Type B pancreatic cell (in vitro differentiated cells): ENCODE measurements around the gene ALDH4A1. TPM values are rescaled to one million over a fixed set of nuclear protein-coding genes. Genes with fewer than 3 reads are reported as not detected.

Source experiments
- DNase-seq: peaks from one replicate; pipeline ENCODE4 v3.0.0; 2021; ENCODE audit warnings: mixed read lengths; ENCODE audit not compliant: unreplicated experiment; ENCODE audit errors: extremely low spot score
- H3K27ac Mint-ChIP-seq: 2 replicates; pipeline ENCODE4 v1.8.0; 2021; ENCODE audit warnings: mild to moderate bottlenecking, mixed read lengths
- H3K27me3 Mint-ChIP-seq: 2 replicates; pipeline ENCODE4 v1.8.0; 2021; ENCODE audit warnings: mixed read lengths
- H3K36me3 Mint-ChIP-seq: 2 replicates; pipeline ENCODE4 v1.8.0; 2021; ENCODE audit warnings: mixed read lengths
- H3K4me1 Mint-ChIP-seq: one replicate; pipeline ENCODE4 v1.8.0; 2021; ENCODE audit warnings: mixed read lengths; ENCODE audit not compliant: unreplicated experiment
- H3K4me3 Mint-ChIP-seq: 2 replicates; pipeline ENCODE4 v1.8.0; 2021; ENCODE audit warnings: mild to moderate bottlenecking, mixed read lengths
- H3K9me3 Mint-ChIP-seq: 2 replicates; pipeline ENCODE4 v1.8.0; 2021; ENCODE audit warnings: mixed read lengths
- total RNA-seq: library from RNA; stranded (reverse); gene quantifications from 2 replicates; pipeline ENCODE4 v1.2.1, GENCODE V29; 2021; ENCODE audit warnings: low replicate concordance
- TF ChIP-seq, protein P1 (sequence below): fragments of 200-600 bp; sonication (generic); conservative IDR thresholded peaks from 2 replicates; pipeline ENCODE4 v1.5.0; 2021; ENCODE audit warnings: antibody characterized with exemption, mild to moderate bottlenecking

Gene ALDH4A1
- total RNA-seq, 1 donor from 2014 or later = 26.7 TPM

- no peaks in the 10 kb centered on the region for H3K36me3 Mint-ChIP-seq
- peaks cover 22% of the 10 kb centered on the region for H3K27me3 Mint-ChIP-seq
- H3K27ac Mint-ChIP-seq = no peak overlapping the region
- no peaks in the 10 kb centered on the region for H3K9me3 Mint-ChIP-seq
- no peak for DNase-seq
- no peaks in the 10 kb centered on the region for H3K4me1 Mint-ChIP-seq
- TF ChIP-seq, protein P1, sequence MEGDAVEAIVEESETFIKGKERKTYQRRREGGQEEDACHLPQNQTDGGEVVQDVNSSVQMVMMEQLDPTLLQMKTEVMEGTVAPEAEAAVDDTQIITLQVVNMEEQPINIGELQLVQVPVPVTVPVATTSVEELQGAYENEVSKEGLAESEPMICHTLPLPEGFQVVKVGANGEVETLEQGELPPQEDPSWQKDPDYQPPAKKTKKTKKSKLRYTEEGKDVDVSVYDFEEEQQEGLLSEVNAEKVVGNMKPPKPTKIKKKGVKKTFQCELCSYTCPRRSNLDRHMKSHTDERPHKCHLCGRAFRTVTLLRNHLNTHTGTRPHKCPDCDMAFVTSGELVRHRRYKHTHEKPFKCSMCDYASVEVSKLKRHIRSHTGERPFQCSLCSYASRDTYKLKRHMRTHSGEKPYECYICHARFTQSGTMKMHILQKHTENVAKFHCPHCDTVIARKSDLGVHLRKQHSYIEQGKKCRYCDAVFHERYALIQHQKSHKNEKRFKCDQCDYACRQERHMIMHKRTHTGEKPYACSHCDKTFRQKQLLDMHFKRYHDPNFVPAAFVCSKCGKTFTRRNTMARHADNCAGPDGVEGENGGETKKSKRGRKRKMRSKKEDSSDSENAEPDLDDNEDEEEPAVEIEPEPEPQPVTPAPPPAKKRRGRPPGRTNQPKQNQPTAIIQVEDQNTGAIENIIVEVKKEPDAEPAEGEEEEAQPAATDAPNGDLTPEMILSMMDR = no peak
- no peak overlapping the region for H3K4me3 Mint-ChIP-seq
Measured at GRCh38 chr1:18866314-18866713, 36.0 kb downstream of the ALDH4A1 start.

GRCh38 chr1:18865176-18865575 is 37.2 kb downstream of the ALDH4A1 start:
- Mint-ChIP-seq H3K36me3 (no peaks in the 10 kb centered on the region), H3K4me1 (no peaks in the 10 kb centered on the region)

DNA sequence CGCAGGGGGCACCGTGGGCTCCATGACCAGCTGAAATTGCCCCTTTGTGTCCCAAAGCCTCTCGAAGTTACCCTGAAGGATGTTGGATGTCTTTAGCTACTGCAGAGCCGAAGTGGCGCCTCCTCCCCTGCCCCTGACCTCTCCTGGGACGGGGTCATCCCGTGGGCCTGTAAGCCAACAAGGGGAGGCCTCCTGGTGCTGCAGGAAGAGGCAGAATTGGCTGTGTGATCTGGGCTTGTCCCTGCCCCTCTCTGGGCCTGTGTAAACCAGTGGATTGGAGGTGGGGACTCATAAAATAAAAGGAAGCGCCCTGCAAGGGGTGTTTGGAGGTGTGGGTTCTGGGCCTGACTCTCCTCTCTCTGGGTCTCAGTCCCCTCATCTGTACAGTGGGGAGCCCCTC is 40.8 kb downstream of the ALDH4A1 start:
- no peak overlapping the region for H3K4me3 Mint-ChIP-seq
- no peaks in the 10 kb centered on the region for H3K9me3 Mint-ChIP-seq
- no peaks in the 10 kb centered on the region for H3K4me1 Mint-ChIP-seq
- H3K27me3 Mint-ChIP-seq = peaks cover 25% of the 10 kb centered on the region
- TF ChIP-seq, protein P1 = no peak
- DNase-seq = no peak
- no peaks in the 10 kb centered on the region for H3K36me3 Mint-ChIP-seq
- no peak overlapping the region for H3K27ac Mint-ChIP-seq

More at GRCh38 chr1:18865176-18865575, 37.2 kb downstream of the ALDH4A1 start:
- no peak for DNase-seq
- Mint-ChIP-seq H3K27me3 (peaks cover 22% of the 10 kb centered on the region), H3K4me3 (no peak overlapping the region), H3K27ac (no peak overlapping the region), H3K9me3 (no peaks in the 10 kb centered on the region)
- TF ChIP-seq, protein P1 = no peak

DNA sequence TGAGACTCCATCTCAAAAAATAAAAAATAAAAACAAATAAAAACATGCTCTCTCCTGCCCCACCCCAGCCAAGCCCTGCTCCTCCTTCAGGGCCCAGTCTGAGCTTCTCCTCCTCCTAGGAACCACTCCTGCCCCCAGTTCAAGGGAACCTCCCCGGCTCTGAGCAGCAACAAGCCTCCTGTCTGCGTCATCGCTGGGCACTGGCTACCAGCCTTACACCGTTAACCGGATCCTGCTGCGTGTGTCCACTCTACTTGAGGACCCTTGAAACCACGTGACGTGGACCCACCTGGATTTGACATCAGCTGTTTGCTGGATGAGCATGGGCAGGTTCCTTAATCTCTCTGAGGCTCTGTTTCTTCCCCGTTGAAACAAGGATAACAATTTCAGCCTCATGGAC is 41.3 kb downstream of the ALDH4A1 start:
- no peak overlapping the region for H3K4me3 Mint-ChIP-seq
- H3K4me1 Mint-ChIP-seq = no peaks in the 10 kb centered on the region
- no peaks in the 10 kb centered on the region for H3K9me3 Mint-ChIP-seq
- H3K27me3 Mint-ChIP-seq = peaks cover 25% of the 10 kb centered on the region
- DNase-seq = no peak
- no peak overlapping the region for H3K27ac Mint-ChIP-seq
- TF ChIP-seq, protein P1 = no peak
- H3K36me3 Mint-ChIP-seq = no peaks in the 10 kb centered on the region

DNA sequence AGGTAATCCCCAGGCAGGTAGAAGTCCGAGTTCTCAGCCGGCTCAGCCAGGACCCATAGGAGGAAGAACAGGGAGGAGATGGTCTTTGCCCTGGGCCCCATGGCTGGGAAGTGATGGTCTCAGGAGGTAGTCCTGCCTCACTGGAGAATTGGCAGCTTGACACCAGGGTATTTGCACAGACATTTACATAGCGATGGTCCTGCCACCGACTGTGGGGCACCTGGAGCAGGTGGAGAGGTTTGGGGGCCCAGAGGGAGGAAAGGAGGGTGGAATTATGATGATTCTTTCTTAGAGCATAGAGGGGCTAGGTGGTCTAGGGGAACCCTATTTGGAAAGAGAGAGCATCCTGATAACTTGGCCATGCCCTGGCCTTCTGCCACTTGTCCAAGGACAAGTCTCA is 42.8 kb downstream of the ALDH4A1 start, which contains the start of gene TAS1R2:
Gene TAS1R2, minus strand, starts transcription at position 101 of the 400 bp plus-strand sequence. Its CDS starts 0 bp downstream, at position 101.
- TF ChIP-seq, protein P1 = no peak
- Mint-ChIP-seq H3K27ac (no peak within 1 kb of the TSS), H3K4me1 (no peaks in the 10 kb centered on the region), H3K36me3 (no peaks in the 10 kb centered on the region), H3K9me3 (no peaks in the 10 kb centered on the region), H3K27me3 (peaks cover 26% of the 10 kb centered on the region), H3K4me3 (no peak within 1 kb of the TSS)
- no peak for DNase-seq
